ENCODE data around the gene MED26. TPM values are rescaled to one million over a fixed set of nuclear protein-coding genes. Genes with fewer than 3 reads are reported as not detected.

MED26 gene
- total and polyA plus RNA-seq, 9 of the 15 experiments (the other 6 are each of a cell fraction or from before 2014, with no cell fraction given) = 0.71 to 15.1 (median 6.2) TPM

- Histone ChIP-seq H3K4me1 (replicated peaks in 1 of 2; ENCODE audit: control insufficient read depth in 2 of 2, insufficient read depth in 2 of 2, low read length in 2 of 2) (peaks cover 12 to 17% of the 10 kb centered on the region in 2 experiments; a peak in 4 of 5 replicates), H3K79me2 (ENCODE audit: control insufficient read depth, insufficient read depth, low read length) (peaks cover 96% of the 10 kb centered on the region), H3K9me1 (ENCODE audit: control insufficient read depth, insufficient read depth, low read length) (peaks cover 11% of the 10 kb centered on the region), H3K36me3 (ENCODE audit: control insufficient read depth, insufficient read depth, low read length) (peaks cover 19% of the 10 kb centered on the region; the same call in 2 of the 3 replicates), H3K27me3 (ENCODE audit: control insufficient read depth in 2 of 2, insufficient read depth in 2 of 2, low read length in 2 of 2) (no peaks in the 10 kb centered on the region), H4K20me1 (replicated peaks; ENCODE audit: control insufficient read depth, insufficient read depth, low read length) (peaks cover 65% of the 10 kb centered on the region), H3K9ac (ENCODE audit: insufficient read depth in 1 of 2, low read depth in 2 of 2, low read length in 2 of 2) (no peak overlapping the region), H2AFZ (ENCODE audit: low read depth, low read length) (no peak overlapping the region), H3K4me2 (ENCODE audit: insufficient read depth, low read length) (no peak overlapping the region), H3K4me3 (no peak overlapping the region), H3K27ac (ENCODE audit: extremely low read depth, low read depth, low read length) (no peak overlapping the region), H3K9me3 (replicated peaks; ENCODE audit: control insufficient read depth, insufficient read depth, low read depth, low read length) (no peaks in the 10 kb centered on the region)
- FAIRE-seq (no peak), ATAC-seq (no peak), DNase-seq (ENCODE audit: extremely low read depth in 1 of 4, low spot score in 3 of 4) (no peak)
- TF ChIP-seq FOXJ3 (CRISPR knock-in tag; IDR thresholded peaks at IDR 0.05) = no peak
- no peak for TF ChIP-seq HOXB6 (CRISPR knock-in tag; IDR thresholded peaks at IDR 0.05; ENCODE audit: borderline replicate concordance)
- no peak for TF ChIP-seq ZNF143 (CRISPR knock-in tag; IDR thresholded peaks at IDR 0.05)
- POLR2A ChIA-PET = interaction anchor here (0.6 to 5.6 kb wide), 4 partner anchors 9 to 1346 kb away, joined by 4 to 52 read pairs (median 6); partner anchors contain the start of gene MED26
- intact Hi-C loops (cut with micrococcal nuclease) (no loop called here), in situ Hi-C loops (cut with MboI) (no loop called here)
- CTCF ChIA-PET (ENCODE audit: low intra/inter-chr PET ratio) = no interaction called here
- no TSS peak for BruUV-seq (replicated peaks)
- 91% methylated on average over 6 of the region's 6 CpGs for WGBS (ENCODE audit: insufficient coverage, low coverage, missing lambda C conversion rate)
These were observed 16.9 kb downstream of the MED26 start for GRCh38 chr19:16611121-16611520.

GRCh38 chr19:16609511-16610200 lies 18.3 kb downstream of the MED26 start:
- CTCF ChIA-PET (ENCODE audit: low intra/inter-chr PET ratio) = no interaction called here
- 74% methylated on average over 5 of the region's 5 CpGs for WGBS (ENCODE audit: insufficient coverage, low coverage, missing lambda C conversion rate)
- ATAC-seq (no peak), DNase-seq (ENCODE audit: extremely low read depth in 1 of 4, low spot score in 3 of 4) (no peak), FAIRE-seq (no peak)
- in situ Hi-C loops (cut with MboI) (no loop called here), intact Hi-C loops (cut with micrococcal nuclease) (no loop called here)
- peaks cover 97% of the 10 kb centered on the region for H3K79me2 ChIP-seq (ENCODE audit: control insufficient read depth, insufficient read depth, low read length)
- no peak overlapping the region for H3K4me2 ChIP-seq (ENCODE audit: insufficient read depth, low read length)
- no peaks in the 10 kb centered on the region for H3K27me3 ChIP-seq (ENCODE audit: control insufficient read depth in 2 of 2, insufficient read depth in 2 of 2, low read length in 2 of 2)
- no peak overlapping the region for H3K4me3 ChIP-seq
- POLR2A ChIA-PET = interaction anchor here (0.6 to 1.5 kb wide), 4 partner anchors 9 to 35 kb away, joined by 3 to 5 read pairs (median 4); no protein-coding TSS in a partner anchor
- peaks cover 22% of the 10 kb centered on the region; the same call in 2 of the 3 replicates for H3K36me3 ChIP-seq (ENCODE audit: control insufficient read depth, insufficient read depth, low read length)
- no peaks in the 10 kb centered on the region for H3K9me3 ChIP-seq (replicated peaks; ENCODE audit: control insufficient read depth, insufficient read depth, low read depth, low read length)
- H3K9me1 ChIP-seq (ENCODE audit: control insufficient read depth, insufficient read depth, low read length) = peaks cover 11% of the 10 kb centered on the region
- H3K4me1 ChIP-seq (replicated peaks in 1 of 2; ENCODE audit: control insufficient read depth in 2 of 2, insufficient read depth in 2 of 2, low read length in 2 of 2) = peaks cover 12 to 27% of the 10 kb centered on the region in 2 experiments; a peak in 4 of 5 replicates
- H4K20me1 ChIP-seq (replicated peaks; ENCODE audit: control insufficient read depth, insufficient read depth, low read length) = peaks cover 68% of the 10 kb centered on the region
- no TSS peak for BruUV-seq (replicated peaks)
- no peak overlapping the region for H3K27ac ChIP-seq (ENCODE audit: extremely low read depth, low read depth, low read length)
- no peak overlapping the region for H2AFZ ChIP-seq (ENCODE audit: low read depth, low read length)
- no peak overlapping the region for H3K9ac ChIP-seq (ENCODE audit: insufficient read depth in 1 of 2, low read depth in 2 of 2, low read length in 2 of 2)
- TF ChIP-seq HES1 (IDR thresholded peaks at IDR 0.05; ENCODE audit: low read depth) = no peak
- TF ChIP-seq TEAD1 (CRISPR knock-in tag; IDR thresholded peaks at IDR 0.05) = no peak
- no peak for TF ChIP-seq PHF21A (IDR thresholded peaks at IDR 0.05; ENCODE audit: borderline replicate concordance, low read depth)
- no peak for TF ChIP-seq ZNF41 (CRISPR knock-in tag; conservative IDR thresholded peaks at IDR 0.05)
- no peak for TF ChIP-seq ATF1 (CRISPR knock-in tag; IDR thresholded peaks at IDR 0.05)
- TF ChIP-seq ATF1 (tag; IDR thresholded peaks at IDR 0.05) = no peak
- no peak for TF ChIP-seq KLF1 (tag; IDR thresholded peaks at IDR 0.05)
- TF ChIP-seq MAFF (IDR thresholded peaks at IDR 0.05; ENCODE audit: low read length) = no peak
- TF ChIP-seq FOXA1 (IDR thresholded peaks at IDR 0.05; ENCODE audit: borderline replicate concordance) = no peak
- no peak for TF ChIP-seq FOXK1 (CRISPR knock-in tag; IDR thresholded peaks at IDR 0.05; ENCODE audit: borderline replicate concordance)
- no peak for TF ChIP-seq CHD1 (IDR thresholded peaks at IDR 0.05; ENCODE audit: low read length)
- TF ChIP-seq MLX (CRISPR knock-in tag; conservative IDR thresholded peaks at IDR 0.05) = no peak
- TF ChIP-seq NCOR1 (IDR thresholded peaks at IDR 0.05) = no peak
- no peak for TF ChIP-seq ZNF583 (CRISPR knock-in tag; IDR thresholded peaks at IDR 0.05)

Measured in K562 (cell line).